Activated CD4-positive, alpha-beta T cell treated with anti-CD3 and anti-CD28 coated beads, Interleukin-2, amount 10 ng/mL, durations not matched to agents 7 days and 5 days (primary cell): ENCODE measurements around the gene OOEP. TPM values are rescaled to one million over a fixed set of nuclear protein-coding genes. Genes with fewer than 3 reads are reported as not detected.
"Not testable (repeated sequence)": the region's sequence is repeated elsewhere in the genome, so short reads cannot be mapped to it uniquely, and the experiment has no call there.

Experiments used
- CTCF ChIA-PET: fragments of 350-600 bp; sonication (Branson Sonifier 250); formaldehyde crosslinking; loops from one replicate; lab custom pipeline; 2021; ENCODE audit warnings: antibody characterized with exemption; lab: Charles Lee
- POLR2A ChIA-PET: fragments of 350-600 bp; sonication (Branson Sonifier 250); formaldehyde crosslinking; loops from one replicate; lab custom pipeline; 2021; ENCODE audit warnings: antibody characterized with exemption; lab: Charles Lee
- DNase-seq: peaks from one replicate; pipeline ENCODE4 v3.0.0-alpha.2; 2020
- H3K27ac Mint-ChIP-seq: one replicate; pipeline ENCODE4 v1.8.0; 2021; ENCODE audit warnings: mild to moderate bottlenecking, moderate library complexity, mixed read lengths
- H3K27me3 Mint-ChIP-seq: one replicate; pipeline ENCODE4 v1.8.0; 2021; ENCODE audit warnings: mixed read lengths
- H3K36me3 Mint-ChIP-seq: one replicate; pipeline ENCODE4 v1.8.0; 2021; ENCODE audit warnings: low read depth, mixed read lengths
- H3K4me1 Mint-ChIP-seq: one replicate; pipeline ENCODE4 v1.8.0; 2021; ENCODE audit warnings: mixed read lengths
- H3K4me3 Mint-ChIP-seq: one replicate; pipeline ENCODE4 v1.8.0; 2021; ENCODE audit warnings: mild to moderate bottlenecking, moderate library complexity, mixed read lengths
- H3K9me3 Mint-ChIP-seq: one replicate; pipeline ENCODE4 v1.8.0; 2021; ENCODE audit warnings: mixed read lengths
- total RNA-seq, 2 experiments: library from RNA; stranded (reverse); gene quantifications; one replicate each; pipeline ENCODE4 v1.2.3, GENCODE V29; 2021

Gene OOEP
- total RNA-seq: 1 to 10 TPM in 1 of 2 experiments, under 1 TPM in 1; 0.57 to 1.5 TPM

- Mint-ChIP-seq H3K4me3 (no peak within 1 kb of the TSS), H3K4me1 (no peaks in the 10 kb centered on the region), H3K36me3 (no peaks in the 10 kb centered on the region), H3K27ac (no peak within 1 kb of the TSS), H3K9me3 (peaks cover 2% of the 10 kb centered on the region), H3K27me3 (no peaks in the 10 kb centered on the region)
- POLR2A ChIA-PET: no interaction called here
- CTCF ChIA-PET: no interaction called here
- no peak for DNase-seq
Observed at GRCh38 chr6:73369563-73369962, at the start of gene OOEP. Gene OOEP, minus strand, starts transcription at chr6:73369897. Its CDS starts 105 bp downstream, at chr6:73369792.

GRCh38 chr6:73418081-73418741, 48.5 kb upstream of the OOEP start:
- Mint-ChIP-seq H3K4me3 (no peak overlapping the region), H3K27me3 (no peaks in the 10 kb centered on the region), H3K4me1 (peaks cover 24% of the 10 kb centered on the region), H3K27ac (peak overlapping the region; percentile 58), H3K36me3 (peaks cover 58% of the 10 kb centered on the region), H3K9me3 (no peaks in the 10 kb centered on the region)
- ChIA-PET CTCF (interaction anchor here (0.7 kb wide), 1 partner anchor 65 kb away, joined by 4 read pairs; no protein-coding TSS in a partner anchor), POLR2A (no interaction called here)
- DNase-seq: no peak

- Mint-ChIP-seq H3K27me3 (no peaks in the 10 kb centered on the region), H3K36me3 (peaks cover 33% of the 10 kb centered on the region), H3K9me3 (no peaks in the 10 kb centered on the region), H3K27ac (no peak overlapping the region), H3K4me3 (no peak overlapping the region), H3K4me1 (peaks cover under 1% of the 10 kb centered on the region)
- DNase-seq: no peak
- ChIA-PET POLR2A (no interaction called here), CTCF (interaction anchor here (1.3 kb wide), 1 partner anchor 13 kb away, joined by 4 read pairs; no protein-coding TSS in a partner anchor)
Observed at GRCh38 chr6:73413102-73413501, 43.4 kb upstream of the OOEP start.

- no peak overlapping the region for H3K4me3 Mint-ChIP-seq
- H3K36me3 Mint-ChIP-seq: peaks cover 12% of the 10 kb centered on the region
- no peaks in the 10 kb centered on the region for H3K9me3 Mint-ChIP-seq
- ChIA-PET CTCF (interaction anchor here (0.6 kb wide), 1 partner anchor 658 kb away, joined by 3 read pairs; no protein-coding TSS in a partner anchor), POLR2A (no interaction called here)
- no peak overlapping the region for H3K27ac Mint-ChIP-seq
- H3K4me1 Mint-ChIP-seq: no peaks in the 10 kb centered on the region
- no peak for DNase-seq
- no peaks in the 10 kb centered on the region for H3K27me3 Mint-ChIP-seq
Observed at GRCh38 chr6:73409395-73409794, 39.7 kb upstream of the OOEP start.

- no peak for DNase-seq
- Mint-ChIP-seq H3K4me1 (no peaks in the 10 kb centered on the region), H3K27me3 (no peaks in the 10 kb centered on the region), H3K9me3 (no peaks in the 10 kb centered on the region), H3K4me3 (no peak overlapping the region), H3K27ac (no peak overlapping the region), H3K36me3 (peaks cover 2% of the 10 kb centered on the region)
- CTCF ChIA-PET: interaction anchor here (1.5 kb wide), 1 partner anchor 13 kb away, joined by 4 read pairs; no protein-coding TSS in a partner anchor
- POLR2A ChIA-PET: no interaction called here
Observed at GRCh38 chr6:73400656-73401055, 31.0 kb upstream of the OOEP start.

GRCh38 chr6:73395875-73396274, 26.2 kb upstream of the OOEP start:
- H3K4me3 Mint-ChIP-seq: no peak overlapping the region
- peaks cover 7% of the 10 kb centered on the region for H3K36me3 Mint-ChIP-seq
- peaks cover 4% of the 10 kb centered on the region for H3K9me3 Mint-ChIP-seq
- H3K27ac Mint-ChIP-seq: no peak overlapping the region
- no peaks in the 10 kb centered on the region for H3K27me3 Mint-ChIP-seq
- ChIA-PET POLR2A (no interaction called here), CTCF (no interaction called here)
- no peak for DNase-seq
- peaks cover 23% of the 10 kb centered on the region for H3K4me1 Mint-ChIP-seq

GRCh38 chr6:73394577-73395354, 25.1 kb upstream of the OOEP start, which contains the start of gene DDX43:
Gene DDX43, plus strand, starts transcription at chr6:73394828. Its CDS starts 78 bp downstream, at chr6:73394906.
- CTCF ChIA-PET: interaction anchor here (0.5 kb wide), 1 partner anchor 65 kb away, joined by 3 read pairs; no protein-coding TSS in a partner anchor
- peak within 1 kb of the TSS; percentile 83 for H3K4me3 Mint-ChIP-seq
- H3K27ac Mint-ChIP-seq: peak within 1 kb of the TSS; percentile 98
- peaks cover 7% of the 10 kb centered on the region for H3K36me3 Mint-ChIP-seq
- peak; percentile 77 for DNase-seq
- POLR2A ChIA-PET: no interaction called here
- peaks cover 27% of the 10 kb centered on the region for H3K4me1 Mint-ChIP-seq
- no peaks in the 10 kb centered on the region for H3K27me3 Mint-ChIP-seq
- peaks cover 4% of the 10 kb centered on the region for H3K9me3 Mint-ChIP-seq

- Mint-ChIP-seq H3K36me3 (peaks cover 7% of the 10 kb centered on the region), H3K27me3 (no peaks in the 10 kb centered on the region), H3K4me1 (peaks cover 40% of the 10 kb centered on the region), H3K4me3 (no peak overlapping the region), H3K9me3 (peaks cover 4% of the 10 kb centered on the region), H3K27ac (no peak overlapping the region)
- ChIA-PET CTCF (interaction anchor here (0.6 kb wide), 1 partner anchor 931 kb away, joined by 3 read pairs; no protein-coding TSS in a partner anchor), POLR2A (no interaction called here)
- no peak for DNase-seq
Observed at GRCh38 chr6:73393278-73393677, 23.6 kb upstream of the OOEP start.

- H3K27ac Mint-ChIP-seq, H3K36me3 Mint-ChIP-seq, DNase-seq, H3K9me3 Mint-ChIP-seq, POLR2A ChIA-PET, H3K4me3 Mint-ChIP-seq, H3K27me3 Mint-ChIP-seq: not testable (repeated sequence)
- CTCF ChIA-PET: interaction anchor here (0.5 kb wide), 1 partner anchor 84 kb away, joined by 3 read pairs; no protein-coding TSS in a partner anchor
- peaks cover 46% of the 10 kb centered on the region for H3K4me1 Mint-ChIP-seq
Observed at GRCh38 chr6:73392188-73392587, 22.5 kb upstream of the OOEP start.

GRCh38 chr6:73391675-73392074, 22.0 kb upstream of the OOEP start:
- peak overlapping the region; percentile 37 for H3K27ac Mint-ChIP-seq
- peaks cover 4% of the 10 kb centered on the region for H3K9me3 Mint-ChIP-seq
- peaks cover 7% of the 10 kb centered on the region for H3K36me3 Mint-ChIP-seq
- no peak overlapping the region for H3K4me3 Mint-ChIP-seq
- no peaks in the 10 kb centered on the region for H3K27me3 Mint-ChIP-seq
- POLR2A ChIA-PET: no interaction called here
- no peak for DNase-seq
- peaks cover 46% of the 10 kb centered on the region for H3K4me1 Mint-ChIP-seq
- CTCF ChIA-PET: interaction anchor here (0.5 to 1.3 kb wide), 3 partner anchors 9 to 85 kb away, joined by 3 to 4 read pairs (median 3); no protein-coding TSS in a partner anchor

GRCh38 chr6:73389854-73390253, 20.2 kb upstream of the OOEP start:
- peaks cover 46% of the 10 kb centered on the region for H3K4me1 Mint-ChIP-seq
- H3K27ac Mint-ChIP-seq: no peak overlapping the region
- POLR2A ChIA-PET: no interaction called here
- DNase-seq: no peak
- no peaks in the 10 kb centered on the region for H3K27me3 Mint-ChIP-seq
- peaks cover 1% of the 10 kb centered on the region for H3K9me3 Mint-ChIP-seq
- peaks cover 7% of the 10 kb centered on the region for H3K36me3 Mint-ChIP-seq
- CTCF ChIA-PET: interaction anchor here (1.0 to 1.2 kb wide), 2 partner anchors 21 to 62 kb away, joined by 4 read pairs; partner anchors contain the start of gene CGAS
- H3K4me3 Mint-ChIP-seq: no peak overlapping the region

GRCh38 chr6:73388800-73389512, 19.3 kb upstream of the OOEP start:
- CTCF ChIA-PET: interaction anchor here (0.7 to 1.2 kb wide), 6 partner anchors 10 to 266 kb away, joined by 3 to 4 read pairs (median 3); partner anchors contain the start of gene CGAS
- POLR2A ChIA-PET: interaction anchor here (0.6 to 1.0 kb wide), 2 partner anchors 23 to 124 kb away, joined by 3 read pairs; no protein-coding TSS in a partner anchor
- peak; percentile 71 for DNase-seq
- Mint-ChIP-seq H3K4me3 (peak overlapping the region; percentile 78), H3K4me1 (peaks cover 42% of the 10 kb centered on the region), H3K27ac (peak overlapping the region; percentile 86), H3K27me3 (no peaks in the 10 kb centered on the region), H3K36me3 (peaks cover 7% of the 10 kb centered on the region), H3K9me3 (no peaks in the 10 kb centered on the region)
